Ramos (cell line): Measurements from ENCODE around the gene CCL11.
"Not testable (repeated sequence)": the region's sequence is repeated elsewhere in the genome, so short reads cannot be mapped to it uniquely, and the experiment has no call there.

Source experiments
- in situ Hi-C: fragments of 300-500 bp; cut with MboI; formaldehyde crosslinking; loops from one replicate; pipeline ENCODE4 v1.14.3; 2022; ENCODE audit warnings: low sequenced_read_pairs; ENCODE audit not compliant: unreplicated experiment

The CCL11 gene

DNA sequence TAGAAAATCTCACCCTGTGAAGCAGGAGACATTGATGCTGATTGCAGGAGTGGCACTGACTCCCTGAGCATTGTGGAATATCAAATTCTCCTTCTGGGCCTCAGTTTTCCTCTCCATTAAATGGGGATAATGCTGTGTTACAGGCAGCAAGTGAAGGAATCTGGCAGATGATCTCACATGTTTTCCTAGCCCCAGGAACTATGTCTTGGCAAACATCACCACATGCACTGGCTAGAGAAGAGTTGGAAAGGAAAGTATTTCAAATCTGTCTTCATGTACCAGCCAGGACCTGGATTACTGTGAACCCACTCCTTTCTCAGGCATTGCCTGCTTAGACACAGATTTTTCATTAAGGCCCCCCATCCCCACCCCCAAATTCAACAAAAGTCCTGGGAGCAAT is 20.1 kb downstream of the CCL11 start:
- in situ Hi-C loops = no loop called here

DNA sequence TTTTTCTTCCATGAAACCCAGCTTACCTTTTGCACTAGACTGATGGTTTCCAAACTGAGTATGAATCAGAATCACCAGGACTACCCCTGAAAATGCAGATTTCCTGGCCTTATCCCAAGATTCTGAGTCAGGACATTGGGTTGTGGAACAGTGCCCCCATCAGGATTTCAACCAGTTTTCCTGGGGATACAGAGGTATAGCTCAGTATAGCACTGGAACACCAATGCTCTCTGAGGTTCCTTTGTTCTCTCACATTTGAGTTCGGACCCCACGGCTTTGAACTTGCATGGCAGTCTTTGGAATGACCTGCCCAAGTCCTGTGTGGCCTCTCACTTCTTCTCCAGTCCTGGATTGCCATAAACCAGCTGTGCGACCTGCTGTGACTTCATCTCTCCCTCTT is 20.9 kb downstream of the CCL11 start:
- in situ Hi-C loops = no loop called here

DNA sequence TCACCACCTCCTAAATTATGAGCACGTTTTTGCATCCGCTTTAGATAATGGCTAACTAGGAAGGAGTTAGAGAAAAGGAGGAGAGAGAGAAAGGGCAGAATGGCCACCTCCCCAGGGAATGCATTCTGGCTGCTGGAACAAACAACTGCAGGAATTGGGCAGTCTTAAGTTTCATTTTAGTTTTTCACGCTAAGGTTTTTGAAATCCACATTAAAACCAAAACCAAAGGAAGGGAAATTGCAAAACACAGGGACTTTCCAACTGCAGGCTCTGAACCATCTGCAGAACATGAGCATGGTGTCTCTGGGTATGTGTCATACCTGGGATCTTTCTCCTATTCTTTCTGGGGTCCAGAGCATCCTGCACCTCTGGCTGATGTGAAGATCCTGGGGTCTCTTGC is 21.6 kb downstream of the CCL11 start:
- in situ Hi-C loops = no loop called here

DNA sequence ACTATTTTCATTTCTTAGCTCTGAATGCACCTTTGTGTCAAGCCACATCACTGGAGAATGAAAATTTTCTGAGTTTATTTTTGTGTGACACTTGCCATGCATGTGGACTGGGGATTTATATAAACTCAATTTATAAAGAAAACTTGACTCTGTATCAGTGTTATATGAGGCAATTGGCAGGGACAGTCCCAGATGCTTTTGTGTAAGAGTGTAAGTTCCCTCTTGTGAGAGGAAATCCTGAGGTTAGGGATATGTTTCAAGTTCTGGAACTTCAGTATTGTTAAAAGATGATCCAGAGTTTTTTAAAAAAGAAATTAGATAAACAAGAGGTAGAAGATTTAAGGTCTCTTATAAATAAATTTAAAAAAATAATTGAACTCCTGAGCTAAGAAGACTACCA is 22.8 kb downstream of the CCL11 start:
- in situ Hi-C loops = no loop called here

DNA sequence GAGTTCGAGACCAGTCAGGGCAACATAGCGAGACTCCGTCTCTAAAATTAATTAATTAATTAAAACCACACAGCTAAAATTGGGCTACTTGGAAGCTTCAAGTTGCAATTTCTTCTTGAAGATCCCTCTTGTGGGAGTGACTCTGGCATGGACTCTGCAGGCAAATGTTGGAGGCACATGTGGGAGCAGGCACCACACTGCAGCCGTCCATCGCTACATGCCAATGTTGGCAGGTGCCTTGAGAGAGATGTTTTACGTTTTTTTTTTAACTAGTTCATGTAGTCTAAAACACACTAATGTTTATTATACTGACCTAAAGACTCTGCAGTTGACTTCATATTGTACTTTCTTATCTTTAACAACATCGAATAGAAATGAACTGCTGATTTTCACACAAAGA is 25.7 kb downstream of the CCL11 start:
- in situ Hi-C loops = no loop called here

DNA sequence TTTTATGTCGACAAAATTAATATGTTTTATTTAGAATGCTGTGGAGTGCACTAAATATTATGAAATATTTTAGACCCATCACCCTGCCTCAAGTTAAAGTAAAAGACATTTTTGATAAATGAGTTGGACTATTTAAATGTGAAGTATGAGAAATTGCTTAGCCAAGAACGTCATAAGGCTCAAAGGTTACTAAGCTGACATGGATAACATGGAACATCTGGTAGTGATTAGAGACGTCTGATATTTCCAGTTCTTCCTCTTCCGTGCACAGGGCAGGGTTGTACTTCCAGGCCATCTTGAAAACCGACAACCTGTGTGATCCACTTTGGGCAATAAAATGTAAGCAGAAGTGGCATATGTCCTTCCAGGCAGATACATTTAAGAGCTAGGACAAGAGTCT is 26.5 kb downstream of the CCL11 start:
- in situ Hi-C loops = no loop called here

DNA sequence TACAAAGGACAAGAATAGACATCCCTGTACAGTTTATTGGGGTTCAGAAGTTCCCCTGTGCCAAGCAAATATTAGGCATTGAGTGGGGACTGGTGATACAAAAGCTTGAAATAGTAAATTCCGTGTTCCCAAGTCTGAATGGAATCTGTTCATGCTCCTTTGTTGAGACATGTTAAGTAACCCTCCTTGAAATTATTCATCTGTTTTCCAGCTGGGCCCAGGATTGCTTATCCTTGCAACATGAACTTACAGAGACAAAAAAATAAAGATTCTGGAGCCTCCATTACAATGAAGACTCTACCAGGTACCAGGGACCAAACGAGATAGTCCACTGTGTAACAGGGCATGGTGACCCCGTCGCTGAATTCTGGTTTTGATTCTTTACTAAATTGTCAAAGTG is 27.6 kb downstream of the CCL11 start:
- in situ Hi-C loops = no loop called here

DNA sequence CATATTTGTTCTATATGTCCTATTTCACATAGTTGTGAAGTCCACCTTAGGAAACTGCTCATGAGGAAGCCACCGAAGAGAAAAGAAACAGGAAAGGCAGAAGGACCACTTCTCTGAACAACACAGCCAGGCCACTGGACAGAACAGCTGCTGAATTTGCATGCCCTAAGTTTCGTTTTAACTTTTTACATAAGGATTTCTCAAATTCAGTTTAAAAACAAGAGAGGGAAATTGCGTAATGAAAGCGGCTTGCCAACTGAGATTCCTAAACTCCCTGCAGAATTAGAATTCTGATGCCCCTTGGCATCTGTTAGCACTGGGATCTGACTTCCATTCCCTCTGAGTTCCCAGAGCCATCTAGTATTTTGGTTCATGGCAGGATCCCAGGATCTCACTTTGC is 28.7 kb downstream of the CCL11 start:
- in situ Hi-C loops = no loop called here

DNA sequence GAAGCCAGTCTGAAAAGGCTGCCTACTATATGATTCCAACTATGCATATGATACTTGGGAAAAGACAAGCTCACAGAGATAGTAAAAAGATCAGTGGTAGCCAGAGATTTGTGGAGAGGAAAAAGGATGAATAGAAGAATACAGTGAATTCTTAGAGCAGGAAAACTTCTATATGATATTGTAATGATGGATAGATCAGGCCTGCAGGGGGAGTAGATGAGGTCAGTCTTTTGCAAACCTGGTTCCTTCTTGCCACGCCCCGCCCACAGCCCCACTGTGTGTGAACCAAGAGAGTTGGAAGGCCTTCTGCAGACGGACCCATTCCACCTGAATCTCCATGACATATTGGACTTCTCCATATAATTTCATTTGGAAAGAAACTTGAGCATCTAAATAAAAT is 32.9 kb downstream of the CCL11 start:
- in situ Hi-C loops = no loop called here

DNA sequence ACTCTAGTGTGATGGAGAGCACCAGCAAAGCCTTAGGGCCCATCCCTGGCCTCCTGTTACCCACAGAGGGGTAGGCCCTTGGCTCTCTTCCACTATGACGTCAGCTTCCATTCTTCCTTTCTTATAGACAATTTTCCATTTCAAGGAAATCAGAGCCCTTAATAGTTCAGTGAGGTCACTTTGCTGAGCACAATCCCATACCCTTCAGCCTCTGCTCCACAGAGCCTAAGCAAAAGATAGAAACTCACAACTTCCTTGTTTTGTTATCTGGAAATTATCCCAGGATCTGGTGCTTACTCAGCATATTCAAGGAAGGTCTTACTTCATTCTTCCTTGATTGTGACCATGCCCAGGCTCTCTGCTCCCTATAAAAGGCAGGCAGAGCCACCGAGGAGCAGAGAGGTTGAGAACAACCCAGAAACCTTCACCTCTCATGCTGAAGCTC is 33.5 kb downstream of the CCL11 start, which contains the start of gene CCL8:
Gene CCL8, plus strand, starts transcription at position 397 of the 445 bp plus-strand sequence. CDS start 67 bp downstream, outside the sequence.
- in situ Hi-C loops = no loop called here

DNA sequence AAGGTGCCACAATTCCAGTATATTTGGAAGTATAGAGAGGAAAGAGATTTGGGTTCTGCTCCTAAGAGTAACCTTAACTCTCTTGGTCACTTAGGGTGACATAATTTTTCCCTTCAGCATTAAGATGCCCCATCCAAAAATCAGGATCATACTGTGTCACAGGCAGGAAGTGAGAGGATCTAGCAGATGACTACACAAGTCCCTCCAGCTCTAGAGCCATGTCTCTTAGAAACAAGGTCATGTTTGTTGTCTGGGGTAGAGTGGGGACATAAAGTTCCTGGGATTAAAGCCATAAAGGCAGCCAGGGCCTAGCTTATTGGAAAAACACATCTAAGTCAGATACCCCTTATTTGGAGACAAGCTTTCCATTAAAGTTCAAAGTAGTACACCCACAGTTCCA is 36.4 kb downstream of the CCL11 start:
- in situ Hi-C loops = no loop called here

DNA sequence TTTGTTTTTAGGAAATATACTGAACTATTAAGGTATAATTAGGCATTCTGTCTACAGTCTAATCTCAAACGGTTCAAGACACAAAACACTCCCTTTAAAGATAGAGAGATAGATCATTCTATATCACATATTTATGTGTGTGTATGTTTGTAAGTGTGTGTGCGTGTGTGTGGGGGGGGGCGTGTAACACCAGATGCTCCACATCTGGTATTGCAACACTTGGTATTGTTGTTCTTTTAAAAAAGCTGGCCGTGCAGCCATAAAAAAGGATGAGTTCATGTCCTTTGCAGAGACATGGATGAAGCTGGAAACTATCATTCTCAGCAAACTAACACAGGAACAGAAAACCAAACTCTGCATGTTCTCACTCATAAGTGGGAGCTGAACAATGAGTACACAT is 42.0 kb downstream of the CCL11 start:
- in situ Hi-C loops = not testable (repeated sequence)

DNA sequence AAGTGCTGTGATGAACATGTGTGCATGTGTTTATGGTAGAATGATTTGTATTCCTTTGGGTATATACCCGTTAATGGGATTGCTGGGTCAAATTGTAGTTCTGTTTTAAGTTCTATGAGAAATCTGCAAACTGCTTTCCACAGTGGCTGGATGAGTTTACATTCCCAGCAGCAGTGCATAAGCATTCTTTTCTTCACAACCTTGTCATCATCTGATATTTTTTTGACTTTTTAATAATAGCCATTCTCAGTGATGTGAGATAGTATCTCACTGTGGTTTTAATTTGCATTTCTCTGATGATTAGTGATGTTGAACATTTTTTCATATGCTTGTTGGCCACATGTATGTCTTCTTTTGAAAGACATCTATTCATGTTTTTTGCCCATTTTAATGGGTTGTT is 52.2 kb downstream of the CCL11 start:
- in situ Hi-C loops = no loop called here
